Skeletal muscle satellite cell (primary cell): ENCODE measurements around the gene SLC19A2.

Experiments used
- H3K27me3 ChIP-seq: 2 replicates; pipeline ENCODE4 v1.7.0; 2013; ENCODE audit warnings: low read length; ENCODE audit not compliant: control insufficient read depth, insufficient read depth
- H3K36me3 ChIP-seq: 2 replicates; pipeline ENCODE4 v1.7.0; 2013; ENCODE audit warnings: mild to moderate bottlenecking, control low read depth, low read length; ENCODE audit not compliant: insufficient read depth
- H3K4me1 ChIP-seq: 2 replicates; pipeline ENCODE4 v1.7.0; 2013; ENCODE audit warnings: low read length; ENCODE audit not compliant: control insufficient read depth, insufficient read depth
- H3K4me2 ChIP-seq: 2 replicates; pipeline ENCODE4 v1.7.0; 2013; ENCODE audit warnings: mild to moderate bottlenecking, low read length
- H3K4me3 ChIP-seq: 2 replicates; pipeline ENCODE4 v1.7.0; 2013; ENCODE audit warnings: low read length
- H3K9ac ChIP-seq: 2 replicates; pipeline ENCODE4 v1.7.0; 2013; ENCODE audit warnings: mild to moderate bottlenecking, low read depth, low read length, moderate library complexity
- H3K9me3 ChIP-seq: replicated peaks from 2 replicates; pipeline ENCODE4 v1.7.0; 2013; ENCODE audit warnings: mild to moderate bottlenecking, control low read depth, low read length

SLC19A2 gene

GRCh38 chr1:169525391-169525790 is 39.6 kb upstream of the SLC19A2 start:
- no peak overlapping the region for H3K4me2 ChIP-seq
- no peaks in the 10 kb centered on the region for H3K9me3 ChIP-seq
- peaks cover 7% of the 10 kb centered on the region for H3K4me1 ChIP-seq
- H3K36me3 ChIP-seq: no peaks in the 10 kb centered on the region
- no peaks in the 10 kb centered on the region for H3K27me3 ChIP-seq
- no peak overlapping the region for H3K9ac ChIP-seq
- H3K4me3 ChIP-seq: no peak overlapping the region

GRCh38 chr1:169523904-169524303 is 38.2 kb upstream of the SLC19A2 start:
- no peak overlapping the region for H3K4me3 ChIP-seq
- no peaks in the 10 kb centered on the region for H3K27me3 ChIP-seq
- no peaks in the 10 kb centered on the region for H3K36me3 ChIP-seq
- no peak overlapping the region for H3K9ac ChIP-seq
- no peaks in the 10 kb centered on the region for H3K9me3 ChIP-seq
- H3K4me2 ChIP-seq: no peak overlapping the region
- H3K4me1 ChIP-seq: no peaks in the 10 kb centered on the region

- no peak overlapping the region for H3K4me3 ChIP-seq
- no peaks in the 10 kb centered on the region for H3K27me3 ChIP-seq
- no peaks in the 10 kb centered on the region for H3K36me3 ChIP-seq
- H3K4me2 ChIP-seq: no peak overlapping the region
- no peaks in the 10 kb centered on the region for H3K4me1 ChIP-seq
- no peaks in the 10 kb centered on the region for H3K9me3 ChIP-seq
- no peak overlapping the region for H3K9ac ChIP-seq
Measured at GRCh38 chr1:169521226-169521625, 35.5 kb upstream of the SLC19A2 start.

GRCh38 chr1:169517558-169518186 is 31.9 kb upstream of the SLC19A2 start:
- H3K36me3 ChIP-seq: no peaks in the 10 kb centered on the region

GRCh38 chr1:169515641-169516040 is 29.9 kb upstream of the SLC19A2 start:
- H3K4me1 ChIP-seq: peaks cover 18% of the 10 kb centered on the region
- H3K9ac ChIP-seq: no peak overlapping the region
- no peaks in the 10 kb centered on the region for H3K9me3 ChIP-seq
- no peak overlapping the region for H3K4me3 ChIP-seq
- H3K27me3 ChIP-seq: no peaks in the 10 kb centered on the region
- H3K36me3 ChIP-seq: no peaks in the 10 kb centered on the region
- H3K4me2 ChIP-seq: no peak overlapping the region

More at GRCh38 chr1:169517558-169518186, 31.9 kb upstream of the SLC19A2 start:
- Histone ChIP-seq H3K4me1 (peaks cover 5% of the 10 kb centered on the region), H3K4me3 (no peak overlapping the region), H3K27me3 (no peaks in the 10 kb centered on the region), H3K4me2 (no peak overlapping the region), H3K9me3 (no peaks in the 10 kb centered on the region), H3K9ac (no peak overlapping the region)

GRCh38 chr1:169514566-169515270 is 29.0 kb upstream of the SLC19A2 start:
- no peak overlapping the region for H3K4me3 ChIP-seq

GRCh38 chr1:169513208-169513607 is 27.5 kb upstream of the SLC19A2 start:
- no peak overlapping the region for H3K9ac ChIP-seq
- H3K9me3 ChIP-seq: no peaks in the 10 kb centered on the region

More at GRCh38 chr1:169514566-169515270, 29.0 kb upstream of the SLC19A2 start:
- Histone ChIP-seq H3K27me3 (no peaks in the 10 kb centered on the region), H3K36me3 (no peaks in the 10 kb centered on the region), H3K9me3 (no peaks in the 10 kb centered on the region), H3K4me2 (no peak overlapping the region), H3K4me1 (peaks cover 20% of the 10 kb centered on the region), H3K9ac (no peak overlapping the region)

GRCh38 chr1:169511316-169512005 is 25.7 kb upstream of the SLC19A2 start:
- Histone ChIP-seq H3K4me1 (peaks cover 30% of the 10 kb centered on the region), H3K9ac (no peak overlapping the region), H3K4me3 (no peak overlapping the region), H3K36me3 (no peaks in the 10 kb centered on the region), H3K9me3 (no peaks in the 10 kb centered on the region), H3K4me2 (peak overlapping the region; percentile 48), H3K27me3 (no peaks in the 10 kb centered on the region)

More at GRCh38 chr1:169513208-169513607, 27.5 kb upstream of the SLC19A2 start:
- no peaks in the 10 kb centered on the region for H3K36me3 ChIP-seq
- H3K27me3 ChIP-seq: no peaks in the 10 kb centered on the region
- no peak overlapping the region for H3K4me2 ChIP-seq
- H3K4me3 ChIP-seq: no peak overlapping the region
- peaks cover 29% of the 10 kb centered on the region for H3K4me1 ChIP-seq

GRCh38 chr1:169510060-169510459 is 24.3 kb upstream of the SLC19A2 start:
- Histone ChIP-seq H3K9me3 (no peaks in the 10 kb centered on the region), H3K9ac (no peak overlapping the region), H3K36me3 (no peaks in the 10 kb centered on the region), H3K4me1 (peaks cover 30% of the 10 kb centered on the region), H3K27me3 (no peaks in the 10 kb centered on the region), H3K4me2 (no peak overlapping the region), H3K4me3 (no peak overlapping the region)

- Histone ChIP-seq H3K27me3 (no peaks in the 10 kb centered on the region), H3K4me2 (no peak overlapping the region), H3K9me3 (no peaks in the 10 kb centered on the region), H3K9ac (no peak overlapping the region), H3K4me1 (peaks cover 30% of the 10 kb centered on the region), H3K4me3 (no peak overlapping the region), H3K36me3 (no peaks in the 10 kb centered on the region)
Measured at GRCh38 chr1:169509354-169509753, 23.6 kb upstream of the SLC19A2 start.

- Histone ChIP-seq H3K9me3 (no peaks in the 10 kb centered on the region), H3K27me3 (no peaks in the 10 kb centered on the region), H3K9ac (no peak overlapping the region), H3K4me1 (peaks cover 30% of the 10 kb centered on the region), H3K4me3 (no peak overlapping the region), H3K36me3 (no peaks in the 10 kb centered on the region), H3K4me2 (peak overlapping the region; percentile 31)
Measured at GRCh38 chr1:169508432-169509338, 22.9 kb upstream of the SLC19A2 start.
